NCI-H2029 (cell line): ENCODE data around the gene MSH2.
"Not testable (repeated sequence)": the region's sequence is repeated elsewhere in the genome, so short reads cannot be mapped to it uniquely, and the experiment has no call there.

Source experiments
- DNase-seq: peaks from one replicate; lab custom pipeline; 2025; lab: John Stamatoyannopoulos, UW

The MSH2 gene

GRCh38 chr2:47484396-47484795, 81.4 kb downstream of the MSH2 start:
- no peak for DNase-seq

DNA sequence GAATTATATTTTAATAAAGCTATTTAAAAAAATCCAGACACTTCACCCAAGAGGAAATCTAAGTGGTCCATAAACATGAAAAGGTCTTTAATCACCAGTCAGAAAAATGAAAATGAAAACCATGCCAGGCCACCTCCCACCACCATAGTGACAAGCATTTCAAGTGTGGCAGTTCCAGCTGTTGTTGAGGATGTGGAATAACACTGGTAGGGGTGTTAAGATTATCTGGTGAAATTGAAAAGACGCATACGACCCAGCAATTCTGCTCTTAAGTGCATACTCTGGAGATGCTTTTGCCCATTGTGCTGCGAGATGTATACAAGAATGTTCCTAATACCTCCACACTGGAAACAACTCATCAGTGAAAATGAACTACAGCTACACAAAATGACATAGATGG, 82.2 kb downstream of the MSH2 start:
- no peak for DNase-seq

- no peak for DNase-seq
Measured at GRCh38 chr2:47485751-47486300, 82.9 kb downstream of the MSH2 start.

DNA sequence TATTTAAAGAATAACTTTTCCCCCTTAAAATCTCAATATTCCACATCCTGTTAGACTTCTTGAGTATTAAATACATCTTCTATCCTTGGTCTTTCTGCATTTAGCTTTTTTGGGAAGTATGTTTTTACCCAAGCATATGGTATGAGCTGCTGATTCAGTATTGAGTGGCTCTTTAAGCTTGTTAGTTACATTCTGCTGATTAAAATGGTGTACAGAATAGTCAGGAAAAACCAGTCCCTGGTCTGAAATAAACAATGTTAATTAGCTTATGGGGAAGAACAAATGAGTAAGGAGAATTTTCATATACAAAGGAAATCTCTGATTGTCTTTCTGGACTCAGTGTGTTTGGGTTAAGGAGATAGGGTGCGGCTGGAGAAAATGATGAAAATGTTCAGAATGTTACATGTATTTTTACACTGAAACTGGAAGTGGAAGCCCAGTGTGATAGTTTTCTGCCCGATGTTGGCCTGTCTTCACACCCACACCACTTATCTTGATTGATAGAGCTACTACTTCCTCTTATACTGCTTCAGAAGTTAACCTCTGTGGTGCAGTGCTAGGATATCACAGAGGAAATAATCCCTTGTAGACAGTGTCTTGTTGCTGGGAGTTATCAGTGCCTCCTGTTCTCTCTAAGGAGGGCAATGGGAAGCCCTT, 84.0 kb downstream of the MSH2 start:
- no peak for DNase-seq

DNA sequence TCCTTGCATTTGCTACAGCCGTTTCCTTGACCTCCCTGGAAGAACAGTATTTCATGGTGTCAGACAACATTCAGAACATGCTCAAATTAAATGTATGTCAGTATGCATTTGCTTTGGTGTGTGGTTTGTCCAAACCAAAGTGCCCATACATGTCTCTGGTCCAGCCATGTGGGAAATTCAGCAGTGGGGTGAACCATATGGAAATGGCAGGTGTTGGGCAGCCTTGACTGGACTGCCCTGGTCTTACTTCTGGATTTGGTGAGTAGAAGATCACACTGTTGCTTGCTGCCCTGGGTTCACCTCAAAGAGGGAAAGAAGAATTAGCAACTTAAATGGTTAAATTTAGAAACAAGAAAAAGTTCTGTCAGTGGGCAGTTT, 84.5 kb downstream of the MSH2 start:
- DNase-seq = no peak

GRCh38 chr2:47488870-47489584, 86.1 kb downstream of the MSH2 start:
- DNase-seq = no peak

DNA sequence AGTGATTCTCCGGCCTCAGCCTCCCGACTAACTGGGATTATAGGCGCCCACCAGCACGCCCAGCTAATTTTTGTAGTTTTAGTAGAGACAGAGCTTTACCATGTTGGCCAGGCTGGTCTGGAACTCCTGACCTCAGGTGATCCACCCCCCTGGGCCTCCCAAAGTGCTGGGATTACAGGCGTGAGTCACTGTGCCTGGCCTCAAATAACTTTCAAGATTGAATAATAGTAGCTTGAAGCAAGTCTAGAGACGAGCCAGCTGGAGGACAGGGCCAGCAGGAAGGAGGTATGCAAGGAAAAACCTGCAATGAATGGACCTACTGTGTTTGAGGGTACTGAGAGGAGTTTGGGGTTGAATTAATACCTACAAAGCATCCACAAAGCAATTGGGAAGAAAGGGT, 87.5 kb downstream of the MSH2 start:
- no peak for DNase-seq

DNA sequence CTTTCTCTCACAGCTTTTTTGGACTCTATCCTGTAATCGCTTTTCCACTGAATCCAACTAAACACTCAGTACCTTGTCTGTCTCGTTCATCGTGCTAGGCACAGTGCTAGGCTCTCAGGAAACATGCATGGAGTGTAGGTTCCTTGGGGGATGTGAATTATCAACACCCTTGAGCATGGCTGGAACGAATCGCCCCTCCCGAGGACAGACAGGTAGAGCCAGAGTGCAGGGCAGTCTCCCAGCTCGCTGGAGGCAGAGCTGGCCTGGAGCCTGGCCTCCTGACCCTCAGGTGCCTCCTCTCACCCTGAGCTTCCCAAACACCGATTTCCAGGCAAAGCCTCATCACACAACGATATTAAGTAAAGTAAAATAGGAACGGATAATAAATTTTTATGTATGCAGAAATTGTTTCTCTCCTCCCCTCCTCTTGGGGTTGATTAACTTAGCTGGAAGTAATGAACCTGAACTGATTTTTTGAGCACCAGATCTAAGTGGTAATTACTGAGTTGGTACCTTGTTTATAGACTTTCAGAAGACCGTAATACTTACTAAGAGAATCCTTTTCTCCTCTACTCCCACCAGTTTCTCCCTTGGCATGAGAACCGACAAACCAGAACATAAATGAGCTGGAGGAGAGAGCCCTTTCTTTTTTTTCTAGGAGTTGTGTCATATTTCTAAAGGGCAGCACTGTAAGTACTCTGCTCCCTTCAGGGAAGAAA, 90.5 kb downstream of the MSH2 start:
- DNase-seq = no peak

DNA sequence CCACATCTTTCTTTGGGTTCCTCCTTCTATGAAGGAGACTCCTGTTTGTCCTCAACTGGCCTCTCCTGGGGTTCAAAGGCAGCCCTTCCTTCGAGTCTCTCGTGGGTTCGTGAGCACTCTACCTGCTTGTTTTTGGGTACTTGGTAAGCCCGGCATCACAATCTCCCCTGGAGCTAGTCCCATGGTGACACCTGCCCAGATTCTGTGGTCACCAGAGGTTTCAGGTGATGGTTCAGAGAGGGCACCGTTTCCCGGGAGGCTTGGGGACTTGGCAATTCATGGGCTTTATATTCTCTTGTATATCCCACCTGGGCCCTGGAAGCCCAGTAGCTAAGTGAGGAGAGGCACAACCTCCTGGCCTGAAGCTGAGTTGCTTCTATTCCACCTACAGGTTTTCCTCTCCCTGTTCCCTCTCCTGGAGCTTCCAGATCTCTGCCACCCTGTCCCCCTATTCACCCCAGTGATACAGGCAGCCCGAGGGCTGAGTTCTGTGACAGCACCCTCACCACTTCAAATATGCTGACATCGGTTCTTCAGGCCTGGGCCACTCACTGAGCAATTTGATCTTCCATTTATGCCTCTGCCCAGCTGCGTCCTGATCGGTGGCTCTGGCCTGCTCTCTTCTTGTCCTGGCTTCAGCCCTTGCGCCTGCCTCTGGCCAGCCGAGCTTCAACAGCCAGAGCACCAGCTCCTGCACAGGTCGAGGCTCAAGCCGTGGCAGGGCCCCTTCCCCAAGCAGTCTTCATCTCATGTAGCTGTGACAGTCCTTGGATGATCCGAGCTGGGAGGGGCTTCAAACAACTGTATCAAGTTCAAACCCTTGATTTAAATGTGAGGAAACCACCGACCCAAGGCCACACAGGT, 91.5 kb downstream of the MSH2 start:
- no peak for DNase-seq

- DNase-seq = no peak
Measured at GRCh38 chr2:47497843-47498460, 95.0 kb downstream of the MSH2 start.

DNA sequence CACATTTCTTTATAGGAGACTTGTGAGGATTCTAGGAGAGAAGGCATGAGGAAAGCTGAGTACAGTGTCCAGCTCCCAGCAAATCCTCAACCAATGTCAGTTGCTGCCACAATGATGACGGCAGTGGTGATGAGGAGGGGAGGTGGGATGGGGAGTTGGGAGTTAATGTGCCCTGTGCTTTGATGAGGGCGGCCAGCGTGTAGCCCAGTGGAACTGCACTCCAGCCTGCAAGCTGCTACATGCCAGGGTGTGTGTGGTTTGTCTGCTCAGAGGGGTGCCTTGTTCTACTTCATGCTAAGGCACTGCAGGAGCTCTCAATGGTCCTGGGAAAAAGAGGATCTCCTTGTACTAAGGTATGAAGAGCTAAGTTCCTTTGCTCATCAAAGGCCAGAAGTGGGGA, 96.1 kb downstream of the MSH2 start:
- DNase-seq = no peak

DNA sequence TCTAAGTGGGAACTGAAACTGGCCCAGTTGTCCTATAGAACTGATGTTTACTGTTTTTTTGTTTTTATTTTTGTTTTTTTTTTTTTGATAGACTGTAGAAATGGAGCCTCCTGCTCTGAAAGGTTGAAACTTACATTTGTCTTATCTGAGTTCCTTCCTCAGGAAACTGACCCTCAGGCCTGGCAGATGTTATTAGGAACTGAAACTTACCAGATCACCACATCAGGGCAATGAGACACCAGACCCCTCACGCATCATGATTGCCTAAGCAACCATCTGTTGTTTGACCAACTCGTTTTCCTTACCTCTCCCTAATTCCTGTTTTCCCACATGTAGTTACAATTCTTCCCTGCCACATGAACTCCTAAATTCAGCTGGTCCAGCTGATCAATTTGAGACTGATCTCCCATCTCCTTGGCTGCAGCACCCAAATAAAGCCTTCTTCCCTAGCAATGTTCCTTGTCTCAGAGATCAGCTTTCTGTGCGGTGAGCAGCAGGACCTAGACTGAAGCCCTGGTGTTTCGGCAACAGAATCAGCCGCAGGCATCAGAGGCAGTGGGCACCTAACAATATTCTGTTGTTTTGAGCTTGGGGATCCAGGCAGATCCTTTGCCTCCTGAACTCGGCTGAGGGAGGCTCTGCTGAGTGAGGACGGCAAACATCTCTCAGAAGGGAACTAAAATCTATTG, 96.8 kb downstream of the MSH2 start:
- DNase-seq = no peak

DNA sequence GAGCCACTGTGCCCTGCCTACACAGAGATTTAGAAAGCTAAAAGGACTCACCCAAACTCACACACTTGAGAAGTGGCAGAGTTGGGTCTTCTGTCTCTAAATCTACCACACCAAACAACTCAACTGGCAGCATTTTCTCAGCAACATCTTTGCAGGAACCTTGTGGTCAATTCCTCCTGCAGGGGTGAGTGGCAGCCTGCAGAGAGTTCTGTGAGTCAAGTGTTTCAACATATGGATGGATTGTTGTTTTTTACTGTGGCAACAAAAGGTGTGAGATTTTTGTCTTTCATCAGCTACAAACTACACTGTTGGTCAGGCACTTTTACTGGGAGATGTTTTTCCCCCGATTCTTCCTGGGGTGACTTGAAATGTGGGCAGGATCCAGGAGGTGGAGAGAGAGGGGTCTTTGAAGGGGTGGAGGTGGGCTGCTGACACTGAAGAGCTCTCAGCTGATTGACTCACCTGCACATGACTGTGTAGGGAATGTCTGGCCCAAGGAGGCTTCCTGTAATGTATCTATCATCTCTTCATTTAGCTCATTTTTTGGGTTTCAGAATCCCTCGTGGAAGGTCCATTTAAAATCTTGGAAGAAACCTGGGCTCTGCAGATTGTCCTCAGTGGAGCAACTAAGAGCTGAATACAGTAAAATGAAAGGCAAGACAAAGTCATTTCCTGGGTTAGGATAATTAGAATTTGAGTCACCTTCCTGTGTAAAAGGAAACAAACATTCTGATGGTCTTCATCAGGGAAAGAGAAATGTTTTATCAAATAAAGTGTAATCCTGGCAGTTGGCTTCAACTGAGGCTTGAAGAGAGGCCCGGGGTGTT, 98.6 kb downstream of the MSH2 start:
- no peak for DNase-seq

DNA sequence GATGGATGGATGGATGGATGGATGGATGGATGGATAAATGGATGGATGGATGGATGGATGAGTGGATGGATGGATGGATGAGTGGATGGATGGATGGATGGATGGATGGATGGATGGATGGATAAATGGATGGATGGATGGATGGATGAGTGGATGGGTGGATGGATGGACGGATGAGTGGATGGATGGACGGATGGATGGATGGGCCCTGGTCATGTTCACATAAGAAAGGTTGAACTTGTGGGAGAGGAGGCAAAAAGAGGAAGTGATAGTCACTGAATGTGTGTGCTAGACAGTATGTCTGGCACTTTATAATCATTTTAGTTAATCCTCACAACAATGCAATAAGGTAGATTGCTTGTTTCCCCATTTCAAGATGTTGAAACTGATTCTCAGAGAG, 99.5 kb downstream of the MSH2 start:
- not testable (repeated sequence) for DNase-seq

- no peak for DNase-seq
Measured at GRCh38 chr2:47503481-47504070, 100.6 kb downstream of the MSH2 start.

DNA sequence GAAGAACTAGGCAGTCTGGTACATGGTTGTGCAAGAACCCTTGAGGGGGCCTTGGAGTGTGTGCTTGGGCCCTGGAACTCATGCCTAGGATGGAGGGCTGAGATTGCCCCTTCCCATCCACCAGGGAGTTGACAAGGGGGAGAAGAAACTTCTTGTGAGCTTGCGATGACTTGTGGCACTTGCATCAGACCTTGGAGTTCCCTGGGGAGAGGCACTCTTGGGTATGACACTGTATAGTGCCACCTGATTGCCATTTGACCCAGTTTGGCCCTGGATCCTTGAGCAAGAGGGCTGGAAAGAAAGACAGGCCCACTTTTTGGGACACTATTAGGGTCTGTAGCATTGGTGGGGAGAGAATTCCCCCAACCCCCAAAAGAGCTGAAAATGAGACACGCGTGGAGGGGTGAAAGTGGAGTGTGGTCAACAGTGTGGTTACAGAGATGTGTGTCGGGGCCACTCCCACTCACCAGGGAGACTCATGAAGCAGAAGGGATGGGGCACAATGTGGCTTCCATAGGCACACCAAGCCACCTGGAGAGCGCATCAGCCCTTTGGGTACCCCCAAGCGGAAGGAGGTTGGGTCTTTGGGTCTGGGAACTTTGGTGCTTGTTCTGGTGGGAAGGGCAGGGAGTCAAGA, 101.3 kb downstream of the MSH2 start:
- no peak for DNase-seq

DNA sequence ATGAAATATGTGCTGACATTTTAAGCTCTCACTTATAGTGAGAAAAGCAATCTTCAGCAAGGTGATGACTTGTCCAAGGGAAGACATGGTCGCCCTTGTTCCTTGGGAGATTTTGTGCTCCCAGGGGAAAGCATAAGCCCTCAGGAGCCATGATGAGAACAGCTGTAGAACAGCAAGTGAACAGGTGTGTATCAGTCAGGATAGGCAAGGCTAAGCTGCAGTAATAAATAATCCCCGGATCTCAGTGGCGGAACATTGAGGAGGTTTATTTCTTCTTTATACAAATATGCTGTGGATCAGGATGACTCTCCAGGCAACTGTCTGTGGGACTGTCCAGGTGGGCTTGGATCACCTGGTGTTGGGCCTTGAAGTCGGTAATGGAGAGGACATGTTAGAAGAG, 103.1 kb downstream of the MSH2 start:
- no peak for DNase-seq

DNA sequence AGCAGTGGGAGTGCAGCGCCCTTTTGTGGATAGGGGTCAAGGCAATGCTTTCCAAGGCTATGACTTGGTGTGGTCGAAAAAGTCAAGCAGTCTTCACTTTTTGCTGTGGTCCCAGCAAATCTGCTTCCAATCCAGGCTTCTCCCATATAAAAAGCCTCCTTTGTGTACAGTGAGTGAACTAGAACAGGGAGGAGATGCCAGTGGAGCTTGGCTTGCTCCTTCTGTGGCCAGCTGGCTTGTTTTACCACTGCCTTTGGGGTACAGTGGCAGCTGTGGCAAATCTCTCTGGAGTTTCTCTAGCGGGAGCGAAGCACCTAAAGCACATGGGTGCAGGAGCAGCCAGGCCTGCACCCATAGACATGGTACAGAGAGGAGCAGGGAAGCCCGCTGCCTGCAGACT, 103.5 kb downstream of the MSH2 start:
- no peak for DNase-seq

DNA sequence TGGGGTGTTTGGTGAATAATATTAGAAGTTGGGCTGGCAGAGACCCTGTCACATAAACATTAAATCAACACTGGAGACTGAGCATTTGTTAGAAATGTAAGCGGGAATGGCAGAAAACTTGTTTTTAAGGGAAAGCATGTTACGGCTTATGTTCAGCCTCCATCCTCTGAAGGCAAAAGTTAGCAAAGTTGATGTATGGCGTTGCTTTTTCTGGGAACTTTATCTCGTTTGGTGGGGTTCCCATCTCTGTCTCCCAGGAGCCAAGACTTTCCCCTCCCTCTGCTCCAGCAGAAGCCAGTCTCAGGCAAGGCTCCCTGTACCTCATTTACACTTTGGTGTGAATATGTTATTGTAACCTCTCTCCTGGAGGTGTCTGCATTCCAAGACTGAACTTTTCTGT, 105.1 kb downstream of the MSH2 start:
- no peak for DNase-seq
